HCT116 (cell line): ENCODE measurements around the gene NAPA.

Experiments
- CBX3 ChIP-seq: IDR thresholded peaks from 2 replicates; pipeline ENCODE4 v1.6.1; 2012; ENCODE audit warnings: low read depth
- CEBPB ChIP-seq: IDR thresholded peaks from 2 replicates; pipeline ENCODE4 v1.6.1; 2012; ENCODE audit warnings: low read depth
- CTCF ChIP-seq, 3 experiments: fragments of 200-600 bp in 1 of 3; sonication (generic) in 1 of 3; IDR thresholded peaks in 2 of 3; conservative IDR thresholded peaks in 1 of 3; 2 replicates each; pipeline ENCODE4 v1.5.1; 2012 to 2017; ENCODE audit warnings: low read depth in 2 of 3, low read length in 2 of 3, antibody characterized with exemption in 1 of 3, borderline replicate concordance in 1 of 3, control low read depth in 1 of 3, mild to moderate bottlenecking in 1 of 3, mixed read lengths in 1 of 3, mixed run types in 1 of 3, moderate library complexity in 1 of 3; ENCODE audit not compliant: insufficient read depth in 1 of 3
- ELF1 ChIP-seq: IDR thresholded peaks from 2 replicates; pipeline ENCODE4 v1.6.1; 2012; ENCODE audit warnings: low read depth, borderline replicate concordance
- EZH2 ChIP-seq: fragments of 200-600 bp; sonication (generic); IDR thresholded peaks from 2 replicates; pipeline ENCODE4 v1.6.1; 2017; ENCODE audit warnings: antibody characterized with exemption, mixed run types
- MAX ChIP-seq: IDR thresholded peaks from 2 replicates; pipeline ENCODE4 v1.6.1; 2012
- POLR2A ChIP-seq: IDR thresholded peaks from 2 replicates; pipeline ENCODE4 v1.7.0; 2011; ENCODE audit warnings: borderline replicate concordance; ENCODE audit not compliant: insufficient read depth, insufficient read length; ENCODE audit errors: extremely low read depth
- POLR2AphosphoS5 ChIP-seq: IDR thresholded peaks from 2 replicates; pipeline ENCODE4 v1.6.1; 2011; ENCODE audit warnings: mild to moderate bottlenecking, low read depth, low read length, moderate library complexity
- RAD21 ChIP-seq: IDR thresholded peaks from 2 replicates; pipeline ENCODE4 v1.6.1; 2012; ENCODE audit warnings: low read depth, mild to moderate bottlenecking
- REST ChIP-seq: IDR thresholded peaks from 2 replicates; pipeline ENCODE4 v1.6.1; 2012; ENCODE audit warnings: low read depth
- SP1 ChIP-seq: IDR thresholded peaks from 2 replicates; pipeline ENCODE4 v1.6.1; 2012; ENCODE audit warnings: low read depth
- TCF7L2 ChIP-seq: IDR thresholded peaks from 2 replicates; pipeline ENCODE4 v1.7.0; 2011; ENCODE audit warnings: borderline replicate concordance, inconsistent platforms; ENCODE audit not compliant: insufficient read depth, insufficient read length; ENCODE audit errors: extremely low read depth
- YY1 ChIP-seq: IDR thresholded peaks from 2 replicates; pipeline ENCODE4 v1.6.1; 2011; ENCODE audit warnings: low read length, low read depth, moderate library complexity, mild to moderate bottlenecking; ENCODE audit not compliant: insufficient replicate concordance; ENCODE audit errors: extremely low read depth

- TF ChIP-seq EZH2, result no peak
- no peak for TF ChIP-seq POLR2AphosphoS5
- TF ChIP-seq CTCF (IDR thresholded peaks at IDR 0.05 in 2 of 3, conservative IDR thresholded peaks at IDR 0.05 in 1 of 3; ENCODE audit: borderline replicate concordance in 1 of 3, insufficient read depth in 1 of 3, low read depth in 2 of 3, low read length in 2 of 3), result no peak
- no peak for TF ChIP-seq POLR2A
- TF ChIP-seq REST, result no peak
- no peak for TF ChIP-seq ELF1
- no peak for TF ChIP-seq YY1
- no peak for TF ChIP-seq MAX
- no peak for TF ChIP-seq RAD21
- TF ChIP-seq CEBPB, result no peak
- TF ChIP-seq CBX3, result no peak
- no peak for TF ChIP-seq SP1
- no peak for TF ChIP-seq TCF7L2
Measured at GRCh38 chr19:47445937-47446402, 68.9 kb downstream of the NAPA start.
